ELR (cell line): ENCODE data around the gene ATCAY.
A peak's percentile ranks its signal among the peaks of the same experiment; 100 is the strongest.
"Not testable (repeated sequence)": the region's sequence is repeated elsewhere in the genome, so short reads cannot be mapped to it uniquely, and the experiment has no call there.

Source experiments
- DNase-seq: peaks from one replicate; pipeline ENCODE4 v3.0.0-alpha.2; 2015; ENCODE audit warnings: low read depth

Gene ATCAY

GRCh38 chr19:3902317-3902973 is 22.0 kb downstream of the ATCAY start:
- no peak for DNase-seq

- DNase-seq: no peak
Observed at GRCh38 chr19:3904233-3904632, 23.7 kb downstream of the ATCAY start.

GRCh38 chr19:3907626-3908265 is 27.3 kb downstream of the ATCAY start:
- no peak for DNase-seq

- DNase-seq: no peak
Observed at GRCh38 chr19:3908266-3909054, 28.0 kb downstream of the ATCAY start.

- no peak for DNase-seq
Observed at GRCh38 chr19:3910105-3910504, 29.6 kb downstream of the ATCAY start.

GRCh38 chr19:3914199-3914598 is 33.7 kb downstream of the ATCAY start:
- DNase-seq: no peak

- DNase-seq: no peak
Observed at GRCh38 chr19:3916033-3916432, 35.5 kb downstream of the ATCAY start.

- DNase-seq: no peak
Observed at GRCh38 chr19:3919793-3920192, 39.3 kb downstream of the ATCAY start.

GRCh38 chr19:3923096-3923758 is 42.7 kb downstream of the ATCAY start:
- no peak for DNase-seq

GRCh38 chr19:3923912-3924311 is 43.4 kb downstream of the ATCAY start:
- DNase-seq: no peak

GRCh38 chr19:3931041-3931440 is 50.6 kb downstream of the ATCAY start:
- DNase-seq: no peak

- no peak for DNase-seq
Observed at GRCh38 chr19:3932931-3933810, 52.7 kb downstream of the ATCAY start, which contains the start of gene NMRK2. Gene NMRK2 (plus strand): TSS chr19:3933069. CDS start chr19:3933672, 603 bp downstream.

- no peak for DNase-seq
Observed at GRCh38 chr19:3936506-3937442, 56.3 kb downstream of the ATCAY start.

GRCh38 chr19:3938300-3938950 is 57.9 kb downstream of the ATCAY start:
- DNase-seq: not testable (repeated sequence)

GRCh38 chr19:3942790-3943409 is 62.4 kb downstream of the ATCAY start:
- DNase-seq: peak; percentile 39

GRCh38 chr19:3944018-3944721 is 63.7 kb downstream of the ATCAY start:
- no peak for DNase-seq

GRCh38 chr19:3945838-3946237 is 65.4 kb downstream of the ATCAY start:
- DNase-seq: no peak

GRCh38 chr19:3947316-3947933 is 66.9 kb downstream of the ATCAY start:
- not testable (repeated sequence) for DNase-seq
